GM18861 (cell line): ENCODE results near the gene CALHM2.
A peak's percentile ranks its signal among the peaks of the same experiment; 100 is the strongest.

Experiments
- ATAC-seq: cut with Tn5 transposase; IDR thresholded peaks from one replicate; pipeline ENCODE4 v1.9.1; 2021; ENCODE audit not compliant: unreplicated experiment

The CALHM2 gene

DNA sequence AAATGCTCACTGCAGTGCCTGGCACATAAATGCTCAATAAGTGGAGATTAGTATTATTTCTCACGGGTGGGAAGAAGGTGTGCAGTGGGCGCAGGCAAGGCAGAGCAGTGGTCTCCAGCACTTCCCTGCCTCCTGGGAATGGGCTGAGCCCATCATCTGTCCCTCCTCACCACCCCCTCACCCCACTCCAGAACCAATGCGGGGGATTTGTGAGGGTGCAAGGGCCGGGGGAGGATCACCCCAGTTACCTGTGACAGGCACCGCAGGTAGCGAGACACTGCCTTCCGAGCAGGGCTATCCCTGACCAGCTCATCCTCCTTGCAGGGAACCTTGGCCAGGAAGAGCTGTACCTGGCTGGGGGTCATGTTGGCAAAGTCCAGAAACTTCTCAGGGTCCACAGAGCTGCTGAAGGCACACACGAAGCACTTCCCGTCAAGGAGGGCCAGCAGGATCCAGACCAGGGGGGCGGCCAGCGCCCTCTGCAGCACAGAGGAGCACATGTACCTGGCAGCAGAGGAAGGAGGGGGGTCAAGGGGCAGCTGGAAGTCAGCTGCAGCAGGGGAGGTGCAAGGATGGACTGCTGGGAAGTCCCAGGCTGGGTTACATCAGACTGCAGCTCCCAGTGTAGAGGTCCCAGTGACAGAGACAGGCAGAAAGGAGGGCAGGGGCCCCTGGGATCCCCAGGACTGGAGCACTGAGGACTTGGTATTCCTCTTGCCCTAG is 24.0 kb upstream of the CALHM2 start:
- peak; percentile 45 for ATAC-seq

DNA sequence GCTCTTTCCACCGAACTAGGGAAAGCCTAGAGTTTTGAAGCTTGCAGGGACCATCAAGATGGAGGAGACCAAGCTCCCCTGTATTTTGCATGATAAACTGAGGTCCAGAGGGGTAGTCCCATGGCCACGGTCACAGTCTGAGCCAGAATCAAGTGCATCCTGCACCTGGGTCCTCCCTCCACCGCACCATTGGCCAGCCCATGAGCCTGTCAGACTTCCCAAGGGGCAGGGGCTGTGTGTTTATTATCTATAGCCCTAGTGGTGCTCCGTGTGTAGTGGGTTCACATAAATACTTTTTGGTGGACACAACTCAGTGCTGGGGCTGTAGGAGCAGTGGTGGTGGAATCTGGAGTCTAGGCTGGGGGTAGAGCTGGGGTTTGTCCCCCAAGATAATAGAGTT is 23.3 kb upstream of the CALHM2 start:
- no peak for ATAC-seq

DNA sequence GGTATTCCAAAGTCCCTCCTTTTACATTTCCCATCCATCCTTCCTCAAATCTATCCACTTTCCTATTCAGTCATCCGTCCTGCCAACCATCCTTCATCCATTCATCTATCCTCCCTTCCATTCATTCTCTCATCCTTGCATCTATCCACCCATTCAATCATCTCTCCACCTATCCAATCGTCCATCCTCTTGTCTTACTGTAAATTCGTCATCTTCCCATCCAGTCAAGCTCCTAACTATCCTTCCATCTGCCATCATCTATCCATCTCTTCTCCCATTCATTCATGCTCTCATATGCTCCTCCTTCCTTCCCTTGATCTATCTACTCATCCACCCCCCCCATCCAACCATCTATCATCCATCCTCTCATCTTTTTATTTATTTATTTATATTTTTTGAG is 21.9 kb upstream of the CALHM2 start:
- ATAC-seq: no peak

DNA sequence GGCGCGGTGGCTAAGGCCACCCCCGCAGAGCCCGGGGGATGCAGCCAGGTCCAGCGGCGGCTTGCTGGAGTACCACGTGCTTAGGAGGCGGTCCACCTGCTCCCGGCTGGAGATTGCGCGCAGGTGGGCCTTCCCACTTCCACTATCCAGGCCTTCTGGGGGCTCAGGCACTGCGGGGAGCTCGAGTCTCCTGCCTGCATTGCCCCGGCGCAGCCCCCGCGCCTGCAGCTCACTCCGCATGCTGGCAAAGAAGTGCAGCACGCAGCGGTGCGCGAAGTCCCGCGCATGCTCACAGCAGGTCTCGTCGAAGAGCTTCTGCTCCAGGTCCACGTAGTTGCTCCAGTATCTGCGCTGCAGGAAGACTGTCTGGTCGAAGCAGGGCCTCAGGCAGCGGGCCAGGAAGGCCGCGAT is 21.1 kb upstream of the CALHM2 start:
- no peak for ATAC-seq

DNA sequence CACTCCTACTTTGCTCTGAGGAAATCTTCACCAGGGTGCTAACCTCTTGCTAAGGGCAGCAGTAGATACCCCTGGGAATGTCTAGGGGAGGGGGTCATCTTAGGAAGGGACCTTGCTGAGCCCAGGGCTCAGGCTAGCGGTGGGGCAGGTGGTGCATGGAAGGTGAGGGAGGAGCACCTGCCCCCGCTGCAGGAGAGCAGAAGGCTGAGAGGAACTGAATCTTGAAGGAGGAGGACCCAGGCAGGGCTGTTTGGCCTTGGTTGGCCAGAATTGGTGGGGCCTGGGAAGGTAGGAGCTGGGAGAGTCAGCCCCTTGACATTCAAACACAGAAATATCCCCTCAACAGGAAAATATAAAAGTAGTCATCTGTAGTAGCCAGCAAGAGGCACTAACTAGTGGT is 19.8 kb upstream of the CALHM2 start:
- no peak for ATAC-seq

DNA sequence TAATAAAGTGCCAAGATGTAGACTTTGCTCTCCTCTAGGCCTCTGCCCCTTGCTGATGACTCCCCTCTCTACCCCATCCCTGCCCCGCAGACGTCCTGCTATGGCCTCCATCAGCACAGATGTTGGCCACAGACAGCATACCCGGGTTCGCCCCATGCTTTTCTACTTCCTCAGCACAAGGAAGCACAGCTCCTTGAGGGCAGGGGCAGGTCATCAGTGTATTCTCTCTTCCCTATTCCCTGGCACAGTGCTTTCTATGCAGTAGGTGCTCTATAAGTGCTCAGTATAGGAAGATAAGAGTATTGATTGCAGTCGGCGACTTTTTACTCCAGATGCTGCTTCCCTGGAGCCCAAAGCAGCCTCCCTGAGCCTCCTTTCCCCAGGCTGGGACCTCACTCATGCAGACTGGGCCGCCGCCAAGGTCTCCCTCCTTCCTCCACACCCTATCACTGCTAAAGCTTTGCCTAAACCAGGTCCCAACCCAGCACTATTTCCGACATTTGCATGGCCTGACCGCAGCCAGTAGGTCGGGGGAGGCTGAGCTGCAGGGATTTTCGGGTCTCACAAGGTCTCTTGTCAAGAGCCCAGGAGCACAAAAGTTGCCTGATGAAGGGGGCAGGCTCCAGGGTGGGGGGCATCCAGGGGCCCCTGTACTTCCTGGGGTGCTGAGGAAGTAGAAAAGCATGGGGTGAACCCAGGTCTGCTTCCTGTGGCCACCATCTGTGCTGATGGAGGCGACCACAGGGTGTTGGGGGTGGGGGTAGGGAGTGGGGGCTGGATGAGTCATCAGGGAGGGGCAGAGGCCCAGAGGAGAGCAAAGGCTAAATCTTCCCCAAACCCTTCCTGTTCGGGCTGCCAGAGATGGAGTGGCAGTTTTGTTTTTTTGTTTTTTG is 18.8 kb upstream of the CALHM2 start:
- ATAC-seq: peak; percentile 53

DNA sequence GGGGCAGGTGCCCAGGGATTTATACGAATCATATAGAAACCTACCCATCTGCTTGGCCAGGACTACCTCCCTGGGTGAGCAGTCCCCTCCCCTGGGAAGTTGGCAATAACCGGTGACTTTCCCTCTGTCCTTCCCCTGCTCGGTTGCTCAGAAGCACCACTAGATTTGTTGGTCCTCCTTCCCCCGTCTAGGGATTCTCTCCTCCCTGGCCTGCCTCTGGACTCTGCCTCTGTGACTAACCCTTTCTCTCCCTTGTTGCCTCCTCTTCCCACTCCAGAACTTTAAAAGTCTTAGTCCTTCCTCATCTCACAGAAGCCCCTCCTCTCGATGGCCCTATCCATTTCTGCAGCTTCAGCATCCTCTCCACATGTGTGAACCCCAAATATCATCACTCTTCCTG is 17.0 kb upstream of the CALHM2 start:
- no peak for ATAC-seq

DNA sequence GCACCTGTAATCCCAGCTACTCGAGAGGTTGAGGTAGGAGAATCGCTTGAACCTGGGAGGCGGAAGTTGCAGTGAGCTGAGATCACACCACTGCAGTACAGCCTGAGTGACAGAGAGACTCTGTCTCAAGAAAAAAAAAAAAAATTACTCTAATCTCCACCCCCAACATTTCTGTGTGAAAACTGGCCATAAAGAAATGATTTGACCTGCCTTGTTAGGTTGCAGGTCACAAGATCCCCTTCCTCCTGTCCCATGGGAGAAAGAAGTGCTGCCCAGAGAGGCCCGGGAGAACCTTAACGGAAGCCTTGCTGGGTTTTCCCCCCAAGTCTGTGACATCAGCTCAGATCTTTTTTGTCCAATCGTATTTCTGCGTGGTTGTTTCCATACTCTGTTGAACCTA is 15.2 kb upstream of the CALHM2 start:
- peak; percentile 34 for ATAC-seq

DNA sequence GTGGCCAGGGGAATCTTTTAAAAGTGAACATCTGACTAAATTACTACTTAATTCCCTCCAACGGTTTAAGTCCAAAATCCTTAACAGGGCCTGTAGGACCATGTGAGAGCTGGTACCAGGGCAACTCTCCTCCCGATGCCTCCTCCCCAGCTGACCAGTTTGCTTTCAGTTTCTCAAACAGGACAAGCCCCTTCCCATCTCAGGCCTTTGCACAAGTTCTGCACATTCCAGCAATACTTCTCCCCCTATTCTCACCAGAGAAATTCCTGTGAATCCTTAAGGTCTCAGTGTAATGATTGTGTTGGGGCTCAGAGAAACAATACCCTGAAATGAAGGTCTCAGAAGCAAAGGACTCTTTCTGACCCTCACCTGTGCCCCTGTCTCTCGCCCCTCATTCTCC is 14.6 kb upstream of the CALHM2 start:
- ATAC-seq: no peak

DNA sequence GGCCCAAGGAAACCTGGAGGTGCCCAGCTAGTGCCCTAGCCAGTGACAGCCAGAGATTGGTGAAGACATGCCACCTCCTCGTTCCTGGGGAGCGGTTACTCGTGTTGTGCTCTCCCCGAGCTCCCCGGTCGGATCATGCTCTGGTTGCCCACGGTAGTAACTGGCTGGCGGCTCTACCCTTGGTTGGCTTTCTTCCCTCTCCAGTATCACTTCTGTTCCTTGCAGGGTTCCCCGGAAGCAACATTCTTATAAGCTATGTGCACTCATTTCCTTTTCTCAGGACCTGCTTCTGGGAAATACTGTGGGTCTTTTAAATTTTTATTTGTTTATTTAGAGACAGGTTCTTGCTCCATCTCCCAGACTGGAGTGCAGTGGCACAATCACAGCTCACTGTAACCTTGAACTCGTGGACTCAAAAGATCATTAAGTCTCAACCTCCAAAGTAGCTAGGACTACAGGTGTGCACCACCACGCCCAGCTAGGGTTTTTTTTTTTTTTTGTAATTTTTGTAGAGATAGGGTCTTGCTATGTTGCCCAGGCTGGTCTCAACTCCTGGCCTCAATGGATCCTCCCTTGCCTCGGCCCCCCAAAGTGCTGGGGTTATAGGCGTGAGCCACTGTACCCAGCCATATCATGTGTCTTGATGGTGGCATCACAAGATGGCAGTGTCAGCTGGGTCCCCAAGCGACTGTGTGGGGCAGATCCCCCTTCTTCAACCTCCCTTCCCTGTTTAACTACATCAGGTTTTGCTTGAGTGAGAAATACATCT is 13.4 kb upstream of the CALHM2 start:
- no peak for ATAC-seq

DNA sequence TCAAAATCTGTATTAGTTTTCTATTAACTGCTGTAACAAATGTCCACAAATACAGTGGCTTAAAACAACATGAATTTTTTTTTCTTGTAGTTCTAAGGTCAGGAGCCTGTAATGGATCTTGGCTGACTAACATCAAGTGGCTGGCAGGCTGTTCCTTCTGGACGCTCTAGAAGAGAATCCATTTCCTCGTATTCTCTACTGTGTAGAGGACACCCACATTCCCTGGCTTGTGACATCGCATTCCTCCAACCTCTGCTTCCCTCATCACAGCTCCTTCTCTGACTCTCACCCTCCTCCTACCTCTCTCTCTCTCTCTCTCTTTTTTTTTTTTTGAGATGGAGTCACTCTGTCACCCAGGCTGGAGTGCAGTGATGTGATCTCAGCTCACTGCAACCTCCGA is 11.3 kb upstream of the CALHM2 start:
- no peak for ATAC-seq

DNA sequence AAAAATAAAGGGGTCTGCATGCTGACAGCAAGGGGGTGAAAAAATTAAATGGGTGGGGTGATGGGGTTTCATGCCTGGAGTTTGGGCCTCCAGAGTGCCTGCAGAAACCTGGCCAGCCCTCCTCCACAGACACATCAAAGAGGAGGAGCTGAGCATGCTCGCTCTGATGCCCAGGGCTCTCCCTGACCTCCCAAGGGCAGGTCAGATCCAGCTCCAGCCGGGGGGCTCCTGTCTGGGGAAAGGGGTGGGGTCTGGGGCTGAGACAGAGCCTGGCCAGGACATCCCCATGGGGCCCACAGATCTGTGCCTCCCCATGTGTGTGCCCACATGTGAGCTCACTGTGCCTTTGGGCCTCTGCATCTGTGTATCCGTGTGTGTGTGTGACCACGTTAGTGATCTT is 7.4 kb upstream of the CALHM2 start:
- no peak for ATAC-seq

DNA sequence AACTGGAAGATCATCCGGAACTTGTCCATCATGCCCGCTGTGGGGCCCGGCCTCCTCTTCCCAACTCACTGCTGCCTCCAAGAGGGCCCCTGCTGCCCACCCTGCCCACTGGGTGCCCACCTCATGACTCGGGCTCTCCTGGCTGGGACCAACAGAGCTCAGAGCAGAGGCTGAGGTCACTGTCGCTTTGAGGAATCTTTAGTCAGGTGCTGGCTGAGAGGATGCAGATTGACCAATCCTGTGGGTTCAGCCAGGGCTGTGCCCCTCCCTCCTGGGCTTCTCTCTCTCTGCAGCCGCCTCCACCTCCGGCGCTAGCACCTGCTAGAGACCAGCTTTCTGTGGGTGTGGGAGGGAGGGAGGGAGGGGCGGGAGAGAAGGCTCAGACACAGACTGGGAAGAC is 6.5 kb upstream of the CALHM2 start, which contains the start of gene CALHM1:
TSS of gene CALHM1 (minus strand) at position 181 of the 400 bp plus-strand sequence. CDS start at position 32, 149 bp downstream.
- peak; percentile 79 for ATAC-seq

DNA sequence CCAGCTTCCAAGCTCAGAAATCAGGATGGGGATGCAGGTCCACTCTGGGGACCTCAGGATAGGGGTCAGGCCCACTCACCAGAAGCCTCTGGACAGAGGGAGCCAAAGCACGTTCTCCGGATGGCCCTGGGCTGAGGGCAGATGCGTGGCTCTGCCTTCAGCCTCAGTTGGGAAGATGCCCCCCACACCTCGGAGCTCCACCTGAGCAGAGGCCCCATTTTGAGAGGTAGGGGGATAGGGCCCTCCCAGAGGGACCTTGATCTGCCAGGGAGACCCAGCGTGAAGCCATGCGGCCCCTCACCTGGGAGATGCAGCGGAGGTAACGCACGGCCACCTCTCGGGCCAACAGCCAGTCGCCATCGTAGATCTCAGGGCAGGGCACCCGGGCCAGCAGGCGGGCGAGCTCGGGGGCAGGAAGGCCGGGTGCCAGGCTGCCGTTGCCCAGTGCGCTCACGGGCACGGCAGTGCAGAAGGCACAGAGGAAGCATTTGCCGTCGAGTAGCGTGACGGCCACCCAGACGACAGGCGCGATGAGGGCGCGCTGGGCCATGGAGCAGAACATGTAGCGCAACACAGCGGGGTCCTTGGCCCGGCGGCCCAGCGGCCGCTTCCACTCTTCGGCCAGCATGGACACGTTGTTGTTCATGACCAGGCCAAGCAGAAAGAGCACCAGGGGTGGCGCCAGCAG is 5.9 kb upstream of the CALHM2 start:
- no peak for ATAC-seq

DNA sequence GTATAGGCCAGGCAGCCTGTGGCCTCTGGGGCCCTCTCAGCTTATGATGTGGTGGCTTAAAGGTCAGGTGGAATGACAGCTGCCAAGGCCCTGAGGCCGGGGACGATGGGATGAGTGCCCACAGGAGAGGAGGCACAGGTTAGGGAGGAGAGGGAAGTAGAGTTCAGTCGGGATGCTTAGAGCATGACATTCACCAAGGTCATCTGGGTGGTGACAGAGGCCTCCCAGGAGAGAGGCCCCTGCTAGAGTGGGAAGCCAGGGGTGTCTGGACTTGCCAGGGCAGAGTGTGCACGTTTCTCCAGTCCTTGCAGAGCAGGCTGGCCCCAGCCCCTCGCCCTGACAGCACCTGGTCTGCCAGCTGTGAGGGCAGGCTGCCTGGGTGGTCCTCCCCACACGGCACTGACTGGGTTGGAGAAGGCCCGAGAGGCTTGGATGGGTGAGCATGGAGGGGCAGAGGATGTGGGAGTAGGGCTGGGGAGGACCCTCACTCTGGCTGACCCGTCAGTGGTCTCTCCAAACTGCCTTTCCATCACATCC is 5.1 kb upstream of the CALHM2 start:
- no peak for ATAC-seq

DNA sequence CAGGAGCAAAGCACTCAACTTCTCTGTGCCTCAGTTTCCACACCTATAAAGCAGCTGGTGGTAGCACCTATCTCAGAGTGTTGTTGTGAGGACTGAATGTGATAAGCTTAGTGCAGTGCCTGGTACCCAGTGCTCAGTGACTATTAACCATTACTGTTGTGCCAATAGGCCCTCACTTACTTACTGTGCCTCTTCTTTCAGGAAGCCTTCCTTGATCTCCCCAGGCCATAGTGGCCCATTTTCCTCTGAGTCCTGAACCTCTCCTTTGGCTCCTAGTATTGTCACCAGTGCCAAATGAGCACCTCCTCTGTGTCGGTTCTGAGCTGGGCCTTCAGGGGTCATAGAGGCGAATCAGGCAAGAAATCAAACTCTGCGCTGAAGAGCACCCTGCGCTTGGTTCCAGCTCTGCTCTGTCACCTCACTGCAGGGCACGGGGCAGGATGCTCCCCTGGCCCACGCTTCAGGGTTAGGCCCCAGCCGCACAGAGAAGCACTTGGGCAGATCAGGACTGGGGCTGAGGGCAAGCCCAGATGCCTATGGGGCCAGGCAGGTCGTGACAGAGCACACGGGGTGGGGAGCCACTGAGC is 4.0 kb upstream of the CALHM2 start:
- no peak for ATAC-seq

DNA sequence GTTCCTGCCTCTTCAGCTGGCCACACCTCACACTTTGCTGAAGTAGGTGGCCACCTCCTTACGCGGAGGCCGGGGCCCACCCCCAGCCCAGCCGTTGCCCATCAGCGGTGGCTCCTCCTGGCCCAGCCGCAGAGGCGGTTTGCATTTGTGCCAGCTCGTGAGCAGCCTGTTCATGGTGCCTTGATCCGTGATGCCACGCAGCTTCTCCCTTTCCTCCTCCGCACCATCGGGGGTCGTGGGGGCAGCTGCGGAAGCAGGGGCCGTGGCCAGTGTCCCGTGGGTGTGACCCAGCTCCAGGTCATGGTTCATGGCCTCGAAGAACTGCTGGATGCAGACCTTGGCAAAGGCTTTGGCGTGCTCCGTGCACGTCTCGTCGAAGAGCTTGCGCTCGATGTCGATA is 3.1 kb upstream of the CALHM2 start:
- no peak for ATAC-seq

DNA sequence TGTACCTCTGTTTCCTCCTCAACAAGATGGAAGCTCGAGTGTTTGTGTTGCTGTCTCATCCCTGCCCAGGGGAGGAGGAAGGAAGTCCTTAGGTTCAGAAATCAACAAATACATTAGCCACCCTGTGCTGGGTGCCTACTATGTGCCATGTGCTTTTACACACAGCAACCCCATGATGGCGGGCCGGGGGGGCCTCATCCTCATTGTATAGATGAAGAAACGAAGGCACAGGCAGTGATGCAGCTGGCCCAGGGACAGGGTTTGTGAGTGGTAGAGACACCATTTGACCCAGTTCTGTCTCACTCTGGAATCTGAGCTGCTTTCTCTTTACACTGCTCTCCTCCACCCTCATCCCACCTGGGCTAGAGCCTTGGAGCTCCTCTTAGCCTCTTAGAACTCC is 1.9 kb upstream of the CALHM2 start:
- no peak for ATAC-seq

DNA sequence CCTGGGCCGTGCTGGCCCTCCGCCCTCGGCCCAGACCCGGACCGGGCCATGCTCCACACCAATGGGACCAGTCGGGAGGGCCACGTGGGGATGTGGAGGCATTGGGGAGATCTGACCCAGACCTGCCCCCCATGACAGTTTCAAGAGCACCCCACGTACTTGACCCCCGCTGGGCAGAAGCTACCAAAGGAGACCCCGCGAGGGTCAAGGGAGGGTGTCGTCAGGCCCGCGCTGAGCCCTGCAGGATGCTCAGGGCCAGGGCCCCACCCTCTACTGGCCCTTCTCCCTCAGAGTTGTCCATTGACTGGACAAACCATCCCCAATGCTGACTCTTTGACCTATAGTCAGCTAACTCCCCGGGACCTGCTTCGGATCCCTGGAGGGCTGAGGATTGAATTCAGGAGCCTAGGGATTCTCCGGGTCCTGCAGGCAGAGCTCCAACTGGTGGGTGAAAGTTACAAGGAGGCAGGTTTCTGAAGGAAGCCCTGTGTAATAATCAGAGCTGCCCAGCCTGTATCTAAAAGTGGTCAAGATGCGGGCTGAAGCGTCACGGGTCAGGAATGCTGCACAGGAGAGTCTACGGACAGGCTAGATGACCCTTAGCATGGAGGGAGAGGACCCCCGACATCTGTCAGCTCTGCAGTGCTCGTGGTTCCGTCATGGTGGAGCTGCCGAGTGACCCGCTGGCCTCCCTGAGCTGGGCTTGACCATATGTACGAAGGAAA is 498 bp upstream of the CALHM2 start:
- ATAC-seq: no peak
